HepG2 (cell line): ENCODE data around the gene ZFP14. TPM values are rescaled to one million over a fixed set of nuclear protein-coding genes. Genes with fewer than 3 reads are reported as not detected.

ENCODE experiments used
- ATF2 ChIP-seq: sonication (generic); formaldehyde crosslinking; IDR thresholded peaks from 2 replicates; pipeline ENCODE4 v1.4.0; 2020; ENCODE audit warnings: missing genetic modification reagents
- CENPT ChIP-seq: sonication (generic); formaldehyde crosslinking; IDR thresholded peaks from 2 replicates; pipeline ENCODE4 v1.8.0; 2022; ENCODE audit warnings: low read depth, mild to moderate bottlenecking, moderate library complexity, missing genetic modification reagents
- CREBL2 ChIP-seq: sonication (generic); formaldehyde crosslinking; IDR thresholded peaks from 2 replicates; pipeline ENCODE4 v1.8.1; 2023; ENCODE audit warnings: missing genetic modification reagents, mild to moderate bottlenecking, borderline replicate concordance
- MYNN ChIP-seq: sonication (generic); formaldehyde crosslinking; IDR thresholded peaks from 2 replicates; pipeline ENCODE4 v1.4.0; 2020; ENCODE audit warnings: mild to moderate bottlenecking, low read depth, missing genetic modification reagents
- POLR2AphosphoS5 ChIP-seq: IDR thresholded peaks from 2 replicates; pipeline ENCODE4 v1.6.1; 2012; ENCODE audit warnings: low read depth, low read length
- SCMH1 ChIP-seq: sonication (generic); formaldehyde crosslinking; IDR thresholded peaks from 2 replicates; pipeline ENCODE4 v1.9.0; 2021; ENCODE audit warnings: missing genetic modification reagents, mild to moderate bottlenecking, borderline replicate concordance
- SOX5 ChIP-seq: IDR thresholded peaks from 2 replicates; pipeline ENCODE4 v1.6.1; 2016; ENCODE audit warnings: borderline replicate concordance
- THYN1 ChIP-seq: sonication (generic); formaldehyde crosslinking; IDR thresholded peaks from 2 replicates; pipeline ENCODE4 v1.8.1; 2023; ENCODE audit warnings: low read depth, mild to moderate bottlenecking, moderate library complexity, missing genetic modification reagents, borderline replicate concordance
- ZNF3 ChIP-seq: IDR thresholded peaks from 2 replicates; pipeline ENCODE4 v1.7.0; 2017; ENCODE audit warnings: inconsistent platforms
- ZNF713 ChIP-seq: sonication (generic); formaldehyde crosslinking; IDR thresholded peaks from 2 replicates; pipeline ENCODE4 v1.4.0; 2020; ENCODE audit warnings: mild to moderate bottlenecking, missing genetic modification reagents
- ZNF747 ChIP-seq: sonication (generic); formaldehyde crosslinking; IDR thresholded peaks from 2 replicates; pipeline ENCODE4 v1.8.1; 2023; ENCODE audit warnings: missing genetic modification reagents, mild to moderate bottlenecking, borderline replicate concordance
- ZSCAN21 ChIP-seq: sonication (generic); formaldehyde crosslinking; IDR thresholded peaks from 2 replicates; pipeline ENCODE4 v1.8.0; 2022; ENCODE audit warnings: mild to moderate bottlenecking, missing genetic modification reagents, moderate library complexity, borderline replicate concordance
- polyA plus RNA-seq, 8 experiments: library from polyadenylated mRNA; depleted of rRNA in 3 of 8; stranded (reverse) in 7 of 8; unstranded in 1 of 8; fragments of >200 nt; fragmentation: Illumina TruSeq in 4 of 8; extraction: Trizol in 4 of 8; gene quantifications; 2 replicates each; pipeline versions ENCODE4 v1.2.1 to v1.2.3, GENCODE V29; 2011 to 2016; ENCODE audit warnings: low read depth in 4 of 8, missing spikeins in 1 of 8, mixed read lengths in 1 of 8; ENCODE audit not compliant: insufficient read depth in 1 of 8
- total RNA-seq, 5 experiments: library from RNA; depleted of rRNA; stranded (reverse); fragments of >200 nt; fragmentation: Illumina TruSeq; extraction: Trizol; gene quantifications; 2 replicates each; pipeline ENCODE4 v1.2.3, GENCODE V29; 2016; ENCODE audit warnings: low read depth in 1 of 5
- TF ChIP-seq, protein P1 (sequence below): sonication (generic); formaldehyde crosslinking; IDR thresholded peaks from 2 replicates; pipeline ENCODE4 v1.5.1; 2020; ENCODE audit warnings: mild to moderate bottlenecking, missing genetic modification reagents, borderline replicate concordance
- TF ChIP-seq, protein P2 (sequence below): sonication (generic); formaldehyde crosslinking; IDR thresholded peaks from 2 replicates; pipeline ENCODE4 v1.4.0; 2020; ENCODE audit warnings: mild to moderate bottlenecking, missing genetic modification reagents
- TF ChIP-seq, protein P3 (sequence below): sonication (generic); formaldehyde crosslinking; IDR thresholded peaks from 2 replicates; pipeline ENCODE4 v1.8.0; 2022; ENCODE audit warnings: mild to moderate bottlenecking, missing genetic modification reagents, moderate library complexity

ZFP14 gene
- total and polyA plus RNA-seq, 2 of the 13 experiments (the other 11 are each of a cell fraction or from before 2014, with no cell fraction given), result 2.0 to 5.0 TPM

DNA sequence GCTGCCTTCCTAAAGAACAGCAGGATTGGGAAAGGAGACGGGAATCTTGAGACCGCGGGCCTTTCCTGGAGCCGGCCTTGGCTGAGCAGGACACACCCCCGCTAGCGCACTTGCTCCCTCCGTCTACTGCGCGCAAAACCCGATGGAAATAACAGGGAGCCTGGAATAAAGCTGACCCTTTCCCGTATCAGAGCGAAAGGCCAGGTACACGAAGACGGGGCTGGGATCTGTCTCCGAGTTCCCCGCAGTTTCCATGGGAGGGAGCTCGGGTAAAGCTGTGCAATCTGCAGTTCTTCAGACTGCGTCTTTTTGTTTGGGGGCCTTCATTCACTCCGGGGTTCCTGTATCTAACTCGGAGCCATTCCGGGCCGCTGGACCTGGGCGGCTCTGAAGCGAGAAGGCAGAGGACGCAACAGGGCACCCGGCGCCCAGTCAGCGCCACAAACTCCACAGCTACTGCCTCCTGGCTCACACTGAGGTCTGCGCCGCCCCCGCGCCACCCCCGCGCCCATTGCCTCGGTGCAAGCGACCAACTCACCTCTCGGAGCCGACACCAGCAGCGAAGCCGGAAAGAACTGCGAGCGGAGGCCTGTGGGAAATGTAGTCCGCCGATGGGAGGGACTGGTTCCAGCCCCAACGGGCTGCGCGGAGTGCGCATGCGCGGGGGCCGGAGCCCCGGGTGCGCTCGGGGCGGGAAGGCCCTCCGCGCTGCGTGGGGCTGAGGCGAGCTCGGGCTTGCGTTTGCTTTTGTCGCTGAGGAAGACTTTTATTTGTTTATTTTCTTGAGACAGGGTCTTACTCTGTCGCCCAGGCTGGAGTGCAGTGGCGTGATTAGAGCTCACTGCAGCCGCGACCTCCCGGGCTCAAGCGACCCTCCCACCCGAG is at the start of gene ZFP14 (continued):
- TF ChIP-seq MYNN (CRISPR knock-in tag), result no peak
- TF ChIP-seq SOX5, result 0 out of 2 replicates have a peak, but pooled peaks have one; percentile 49
- TF ChIP-seq POLR2AphosphoS5, result peak; percentile 89
- 0 out of 2 replicates have a peak, but pooled peaks have one; percentile 60 for TF ChIP-seq ZNF713 (CRISPR knock-in tag)
- TF ChIP-seq ZNF747 (CRISPR knock-in tag), result peak; percentile 18; the same call in 1 of the 2 replicates
- TF ChIP-seq ATF2, result peak; percentile 60
- no peak for TF ChIP-seq ZSCAN21 (CRISPR knock-in tag)
- no peak for TF ChIP-seq THYN1 (CRISPR knock-in tag)
- no peak for TF ChIP-seq CREBL2
- no peak for TF ChIP-seq CENPT
- TF ChIP-seq, protein P1, sequence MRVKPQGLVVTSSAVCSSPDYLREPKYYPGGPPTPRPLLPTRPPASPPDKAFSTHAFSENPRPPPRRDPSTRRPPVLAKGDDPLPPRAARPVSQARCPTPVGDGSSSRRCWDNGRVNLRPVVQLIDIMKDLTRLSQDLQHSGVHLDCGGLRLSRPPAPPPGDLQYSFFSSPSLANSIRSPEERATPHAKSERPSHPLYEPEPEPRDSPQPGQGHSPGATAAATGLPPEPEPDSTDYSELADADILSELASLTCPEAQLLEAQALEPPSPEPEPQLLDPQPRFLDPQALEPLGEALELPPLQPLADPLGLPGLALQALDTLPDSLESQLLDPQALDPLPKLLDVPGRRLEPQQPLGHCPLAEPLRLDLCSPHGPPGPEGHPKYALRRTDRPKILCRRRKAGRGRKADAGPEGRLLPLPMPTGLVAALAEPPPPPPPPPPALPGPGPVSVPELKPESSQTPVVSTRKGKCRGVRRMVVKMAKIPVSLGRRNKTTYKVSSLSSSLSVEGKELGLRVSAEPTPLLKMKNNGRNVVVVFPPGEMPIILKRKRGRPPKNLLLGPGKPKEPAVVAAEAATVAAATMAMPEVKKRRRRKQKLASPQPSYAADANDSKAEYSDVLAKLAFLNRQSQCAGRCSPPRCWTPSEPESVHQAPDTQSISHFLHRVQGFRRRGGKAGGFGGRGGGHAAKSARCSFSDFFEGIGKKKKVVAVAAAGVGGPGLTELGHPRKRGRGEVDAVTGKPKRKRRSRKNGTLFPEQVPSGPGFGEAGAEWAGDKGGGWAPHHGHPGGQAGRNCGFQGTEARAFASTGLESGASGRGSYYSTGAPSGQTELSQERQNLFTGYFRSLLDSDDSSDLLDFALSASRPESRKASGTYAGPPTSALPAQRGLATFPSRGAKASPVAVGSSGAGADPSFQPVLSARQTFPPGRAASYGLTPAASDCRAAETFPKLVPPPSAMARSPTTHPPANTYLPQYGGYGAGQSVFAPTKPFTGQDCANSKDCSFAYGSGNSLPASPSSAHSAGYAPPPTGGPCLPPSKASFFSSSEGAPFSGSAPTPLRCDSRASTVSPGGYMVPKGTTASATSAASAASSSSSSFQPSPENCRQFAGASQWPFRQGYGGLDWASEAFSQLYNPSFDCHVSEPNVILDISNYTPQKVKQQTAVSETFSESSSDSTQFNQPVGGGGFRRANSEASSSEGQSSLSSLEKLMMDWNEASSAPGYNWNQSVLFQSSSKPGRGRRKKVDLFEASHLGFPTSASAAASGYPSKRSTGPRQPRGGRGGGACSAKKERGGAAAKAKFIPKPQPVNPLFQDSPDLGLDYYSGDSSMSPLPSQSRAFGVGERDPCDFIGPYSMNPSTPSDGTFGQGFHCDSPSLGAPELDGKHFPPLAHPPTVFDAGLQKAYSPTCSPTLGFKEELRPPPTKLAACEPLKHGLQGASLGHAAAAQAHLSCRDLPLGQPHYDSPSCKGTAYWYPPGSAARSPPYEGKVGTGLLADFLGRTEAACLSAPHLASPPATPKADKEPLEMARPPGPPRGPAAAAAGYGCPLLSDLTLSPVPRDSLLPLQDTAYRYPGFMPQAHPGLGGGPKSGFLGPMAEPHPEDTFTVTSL, result 0 out of 2 replicates have a peak, but pooled peaks have one; percentile 25
- TF ChIP-seq, protein P2, sequence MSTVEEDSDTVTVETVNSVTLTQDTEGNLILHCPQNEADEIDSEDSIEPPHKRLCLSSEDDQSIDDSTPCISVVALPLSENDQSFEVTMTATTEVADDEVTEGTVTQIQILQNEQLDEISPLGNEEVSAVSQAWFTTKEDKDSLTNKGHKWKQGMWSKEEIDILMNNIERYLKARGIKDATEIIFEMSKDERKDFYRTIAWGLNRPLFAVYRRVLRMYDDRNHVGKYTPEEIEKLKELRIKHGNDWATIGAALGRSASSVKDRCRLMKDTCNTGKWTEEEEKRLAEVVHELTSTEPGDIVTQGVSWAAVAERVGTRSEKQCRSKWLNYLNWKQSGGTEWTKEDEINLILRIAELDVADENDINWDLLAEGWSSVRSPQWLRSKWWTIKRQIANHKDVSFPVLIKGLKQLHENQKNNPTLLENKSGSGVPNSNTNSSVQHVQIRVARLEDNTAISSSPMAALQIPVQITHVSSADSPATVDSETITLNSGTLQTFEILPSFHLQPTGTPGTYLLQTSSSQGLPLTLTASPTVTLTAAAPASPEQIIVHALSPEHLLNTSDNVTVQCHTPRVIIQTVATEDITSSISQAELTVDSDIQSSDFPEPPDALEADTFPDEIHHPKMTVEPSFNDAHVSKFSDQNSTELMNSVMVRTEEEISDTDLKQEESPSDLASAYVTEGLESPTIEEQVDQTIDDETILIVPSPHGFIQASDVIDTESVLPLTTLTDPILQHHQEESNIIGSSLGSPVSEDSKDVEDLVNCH (CRISPR knock-in tag), result no peak
- 0 out of 2 replicates have a peak, but pooled peaks have one; percentile 33 for TF ChIP-seq ZNF3
- TF ChIP-seq, protein P3, sequence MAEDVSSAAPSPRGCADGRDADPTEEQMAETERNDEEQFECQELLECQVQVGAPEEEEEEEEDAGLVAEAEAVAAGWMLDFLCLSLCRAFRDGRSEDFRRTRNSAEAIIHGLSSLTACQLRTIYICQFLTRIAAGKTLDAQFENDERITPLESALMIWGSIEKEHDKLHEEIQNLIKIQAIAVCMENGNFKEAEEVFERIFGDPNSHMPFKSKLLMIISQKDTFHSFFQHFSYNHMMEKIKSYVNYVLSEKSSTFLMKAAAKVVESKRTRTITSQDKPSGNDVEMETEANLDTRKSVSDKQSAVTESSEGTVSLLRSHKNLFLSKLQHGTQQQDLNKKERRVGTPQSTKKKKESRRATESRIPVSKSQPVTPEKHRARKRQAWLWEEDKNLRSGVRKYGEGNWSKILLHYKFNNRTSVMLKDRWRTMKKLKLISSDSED (CRISPR knock-in tag), result no peak
- TF ChIP-seq SCMH1, result no peak
